Measurements from ENCODE around the gene RSPO4.
A peak's percentile ranks its signal among the peaks of the same experiment; 100 is the strongest.

The RSPO4 gene

GRCh38 chr20:967796-968742 is 34.0 kb downstream of the RSPO4 start:
- DNase-seq, result no peak

- no peak for DNase-seq
Observed at GRCh38 chr20:965956-966355, 36.2 kb downstream of the RSPO4 start.

GRCh38 chr20:963795-964194 is 38.3 kb downstream of the RSPO4 start:
- no peak for DNase-seq

GRCh38 chr20:962683-963082 is 39.4 kb downstream of the RSPO4 start:
- DNase-seq, result no peak

GRCh38 chr20:962223-962622 is 39.9 kb downstream of the RSPO4 start:
- no peak for DNase-seq

- DNase-seq, result no peak
Observed at GRCh38 chr20:961768-962167, 40.3 kb downstream of the RSPO4 start.

- DNase-seq, result no peak
Observed at GRCh38 chr20:959996-960615, 42.0 kb downstream of the RSPO4 start.

GRCh38 chr20:958936-959815 is 42.9 kb downstream of the RSPO4 start:
- no peak for DNase-seq

- DNase-seq, result no peak
Observed at GRCh38 chr20:957544-957943, 44.6 kb downstream of the RSPO4 start.

- DNase-seq, result peak; percentile 87
Observed at GRCh38 chr20:956330-956951, 45.7 kb downstream of the RSPO4 start.

- no peak for DNase-seq
Observed at GRCh38 chr20:955656-956055, 46.5 kb downstream of the RSPO4 start.

GRCh38 chr20:955111-955510 is 47.0 kb downstream of the RSPO4 start:
- no peak for DNase-seq

- DNase-seq, result no peak
Observed at GRCh38 chr20:953742-954141, 48.4 kb downstream of the RSPO4 start.

GRCh38 chr20:952196-952795 is 49.8 kb downstream of the RSPO4 start:
- DNase-seq, result no peak

GRCh38 chr20:951384-952169 is 50.5 kb downstream of the RSPO4 start:
- no peak for DNase-seq

GRCh38 chr20:949717-950116 is 52.4 kb downstream of the RSPO4 start:
- DNase-seq, result peak; percentile 22

GRCh38 chr20:946826-947225 is 55.3 kb downstream of the RSPO4 start:
- DNase-seq, result no peak

GRCh38 chr20:945841-946240 is 56.3 kb downstream of the RSPO4 start:
- DNase-seq, result no peak

GRCh38 chr20:944774-945410 is 57.2 kb downstream of the RSPO4 start:
- DNase-seq, result no peak

- no peak for DNase-seq
Observed at GRCh38 chr20:944148-944547, 58.0 kb downstream of the RSPO4 start.

- peak; percentile 30 for DNase-seq
Observed at GRCh38 chr20:942611-943010, 59.5 kb downstream of the RSPO4 start.

All from activated CD8-positive, alpha-beta memory T cell treated with anti-CD3 and anti-CD28 coated beads, Interleukin-2, amount 50 U/mL, for 48 hours (primary cell).